Measurements from ENCODE around the gene RPL18A.

DNA sequence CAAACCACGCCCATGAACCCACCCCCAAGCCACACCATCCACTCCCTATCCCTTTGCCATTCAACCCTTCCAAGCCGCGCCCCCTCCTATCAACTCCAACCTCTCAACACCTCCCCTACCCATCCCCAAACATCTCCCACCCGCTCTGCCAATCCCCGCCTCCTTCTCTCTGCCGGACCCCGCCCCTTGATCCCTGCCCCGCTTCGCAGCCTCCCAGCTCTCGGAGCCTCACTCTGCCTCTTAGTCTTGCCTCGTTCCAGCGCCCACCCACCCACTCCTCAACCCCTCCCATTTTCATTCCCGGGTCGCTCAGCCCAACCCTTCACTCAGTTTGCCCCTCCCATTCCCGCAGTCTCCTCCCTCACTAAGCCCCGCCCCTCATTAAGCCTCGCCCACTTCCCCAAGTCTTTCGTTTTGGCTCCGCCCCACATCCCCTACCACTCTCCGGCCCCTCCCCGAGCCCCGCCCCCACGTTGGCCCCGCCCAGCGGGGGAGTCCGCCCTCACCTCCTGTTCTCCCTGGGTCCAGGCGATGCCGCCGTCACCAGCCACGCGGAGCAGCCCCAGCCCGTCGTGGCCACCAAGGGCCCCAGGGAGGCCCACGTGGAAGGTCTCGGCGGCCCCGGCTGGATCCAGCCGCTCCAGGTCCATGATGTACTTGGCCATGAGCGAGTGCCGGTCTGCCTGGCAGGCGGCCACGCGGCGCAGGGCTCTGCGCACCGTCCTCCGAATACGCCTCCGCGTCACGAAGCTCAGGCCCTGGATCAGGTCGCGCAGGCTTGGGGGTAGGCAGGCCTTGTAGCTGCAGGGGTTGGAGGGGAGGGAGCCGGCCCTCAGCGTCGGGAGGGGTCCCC, 17.7 kb upstream of the RPL18A start:
- TF ChIP-seq, protein P1, sequence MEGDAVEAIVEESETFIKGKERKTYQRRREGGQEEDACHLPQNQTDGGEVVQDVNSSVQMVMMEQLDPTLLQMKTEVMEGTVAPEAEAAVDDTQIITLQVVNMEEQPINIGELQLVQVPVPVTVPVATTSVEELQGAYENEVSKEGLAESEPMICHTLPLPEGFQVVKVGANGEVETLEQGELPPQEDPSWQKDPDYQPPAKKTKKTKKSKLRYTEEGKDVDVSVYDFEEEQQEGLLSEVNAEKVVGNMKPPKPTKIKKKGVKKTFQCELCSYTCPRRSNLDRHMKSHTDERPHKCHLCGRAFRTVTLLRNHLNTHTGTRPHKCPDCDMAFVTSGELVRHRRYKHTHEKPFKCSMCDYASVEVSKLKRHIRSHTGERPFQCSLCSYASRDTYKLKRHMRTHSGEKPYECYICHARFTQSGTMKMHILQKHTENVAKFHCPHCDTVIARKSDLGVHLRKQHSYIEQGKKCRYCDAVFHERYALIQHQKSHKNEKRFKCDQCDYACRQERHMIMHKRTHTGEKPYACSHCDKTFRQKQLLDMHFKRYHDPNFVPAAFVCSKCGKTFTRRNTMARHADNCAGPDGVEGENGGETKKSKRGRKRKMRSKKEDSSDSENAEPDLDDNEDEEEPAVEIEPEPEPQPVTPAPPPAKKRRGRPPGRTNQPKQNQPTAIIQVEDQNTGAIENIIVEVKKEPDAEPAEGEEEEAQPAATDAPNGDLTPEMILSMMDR (IDR thresholded peaks at IDR 0.05): no peak
- no peak for TF ChIP-seq POLR2A (IDR thresholded peaks at IDR 0.05)
